GM23248 (cell line): ENCODE measurements around the gene ADORA1. TPM values are rescaled to one million over a fixed set of nuclear protein-coding genes. Genes with fewer than 3 reads are reported as not detected.

ENCODE experiments used
- DNase-seq: peaks from one replicate; pipeline ENCODE4 v3.0.0-alpha.2; 2015
- H2AFZ ChIP-seq: fragments of 200-600 bp; sonication (generic); 2 replicates; pipeline ENCODE4 v1.6.1; 2016; ENCODE audit warnings: antibody characterized with exemption
- H3F3A ChIP-seq: fragments of 200-600 bp; sonication (generic); 2 replicates; pipeline ENCODE4 v1.6.1; 2016; ENCODE audit warnings: mild to moderate bottlenecking, antibody characterized with exemption, mixed run types; ENCODE audit not compliant: insufficient read depth
- H3K27ac ChIP-seq: fragments of 200-600 bp; sonication (generic); 2 replicates; pipeline ENCODE4 v1.5.1; 2016; ENCODE audit warnings: mild to moderate bottlenecking
- H3K27me3 ChIP-seq: fragments of 200-600 bp; sonication (generic); replicated peaks from 2 replicates; pipeline ENCODE4 v1.6.1; 2016; ENCODE audit warnings: mild to moderate bottlenecking; ENCODE audit not compliant: insufficient read depth
- H3K36me3 ChIP-seq: fragments of 200-600 bp; sonication (generic); 2 replicates; pipeline ENCODE4 v1.6.1; 2016; ENCODE audit warnings: low read depth, mild to moderate bottlenecking
- H3K4me1 ChIP-seq: fragments of 200-600 bp; sonication (generic); 2 replicates; pipeline ENCODE4 v1.6.1; 2016; ENCODE audit warnings: mild to moderate bottlenecking; ENCODE audit not compliant: insufficient read depth
- H3K4me2 ChIP-seq: fragments of 200-600 bp; sonication (generic); one replicate; pipeline ENCODE4 v1.6.1; 2016; ENCODE audit warnings: mild to moderate bottlenecking; ENCODE audit not compliant: unreplicated experiment
- H3K4me3 ChIP-seq: fragments of 200-600 bp; sonication (generic); 2 replicates; pipeline ENCODE4 v1.5.1; 2016; ENCODE audit warnings: mild to moderate bottlenecking
- H3K79me2 ChIP-seq: fragments of 200-600 bp; sonication (generic); 2 replicates; pipeline ENCODE4 v1.6.1; 2016; ENCODE audit warnings: mild to moderate bottlenecking; ENCODE audit not compliant: insufficient read depth
- H3K9ac ChIP-seq: fragments of 200-600 bp; sonication (generic); 2 replicates; pipeline ENCODE4 v1.6.1; 2016; ENCODE audit warnings: mild to moderate bottlenecking
- H3K9me2 ChIP-seq: fragments of 200-600 bp; sonication (generic); 2 replicates; pipeline ENCODE4 v1.6.1; 2016; ENCODE audit warnings: mixed run types, mild to moderate bottlenecking, moderate library complexity; ENCODE audit not compliant: insufficient read depth
- H3K9me3 ChIP-seq: fragments of 200-600 bp; sonication (generic); one replicate; pipeline ENCODE4 v1.6.1; 2017; ENCODE audit warnings: low read depth
- H4K20me1 ChIP-seq: fragments of 200-600 bp; sonication (generic); 2 replicates; pipeline ENCODE4 v1.6.0; 2016; ENCODE audit not compliant: insufficient read depth
- EZH2 ChIP-seq: fragments of 200-600 bp; sonication (generic); IDR thresholded peaks from 2 replicates; pipeline ENCODE4 v1.6.1; 2018; ENCODE audit warnings: antibody characterized with exemption, mild to moderate bottlenecking; ENCODE audit not compliant: insufficient read depth, poor library complexity, severe bottlenecking
- EZH2phosphoT487 ChIP-seq: fragments of 200-600 bp; sonication (generic); IDR thresholded peaks from 2 replicates; pipeline ENCODE4 v1.6.1; 2018; ENCODE audit warnings: antibody characterized with exemption, moderate library complexity, mild to moderate bottlenecking, low read depth; ENCODE audit not compliant: insufficient read depth
- WGBS, 2 experiments: methylation state at CpG; one replicate each; pipeline ENCODE4 v1.1.6; 2015 to 2017; ENCODE audit warnings: low lambda C conversion rate in 2 of 2, low coverage in 1 of 2; ENCODE audit errors: missing lambda C conversion rate in 2 of 2; 5-methylcytosine and 5-hydroxymethylcytosine counted together
- in situ Hi-C: fragments of 300-500 bp; cut with MboI; formaldehyde crosslinking; loops from 2 replicates; pipeline ENCODE4 v1.15.0; 2020
- polyA plus RNA-seq: library from polyadenylated mRNA; unstranded; fragments of >200 nt; fragmentation: Nextera tagmentation; extraction: Ambion mirVana; gene quantifications from 2 replicates; pipeline ENCODE4 v1.2.1, GENCODE V29; 2016
- total RNA-seq: library from RNA; depleted of rRNA; stranded (reverse); fragments of >200 nt; shearing (Covaris generic); gene quantifications from 2 replicates; pipeline ENCODE4 v1.2.3, GENCODE V29; 2014

Gene ADORA1
- total and polyA plus RNA-seq, 2 experiments from 2014 or later = 2.2 to 5.8 TPM

GRCh38 chr1:203199481-203199815 lies 71.9 kb downstream of the ADORA1 start:
- peak overlapping the region; percentile 32 for H3K4me2 ChIP-seq
- H3K27me3 ChIP-seq = no peaks in the 10 kb centered on the region
- peaks cover 67% of the 10 kb centered on the region for H3K4me1 ChIP-seq
- H3K9ac ChIP-seq = 0 out of 2 replicates have a peak overlapping the region, but pooled peaks have one; percentile 4
- 80 to 86% methylated on average over 6 of the region's 6 CpGs for WGBS, 2 experiments
- H3K36me3 ChIP-seq = no peaks in the 10 kb centered on the region
- in situ Hi-C loops = no loop called here
- H3K79me2 ChIP-seq = no peaks in the 10 kb centered on the region
- no peak overlapping the region for H2AFZ ChIP-seq
- peaks cover 51% of the 10 kb centered on the region for H3F3A ChIP-seq
- H3K27ac ChIP-seq = peak overlapping the region; percentile 81
- H3K9me3 ChIP-seq = no peaks in the 10 kb centered on the region
- H3K4me3 ChIP-seq = no peak overlapping the region
- no peaks in the 10 kb centered on the region for H3K9me2 ChIP-seq
- TF ChIP-seq EZH2 (no peak), EZH2phosphoT487 (no peak)
- no peaks in the 10 kb centered on the region for H4K20me1 ChIP-seq
- DNase-seq = no peak

GRCh38 chr1:203199816-203200571 lies 72.5 kb downstream of the ADORA1 start:
- Histone ChIP-seq H3F3A (peaks cover 51% of the 10 kb centered on the region), H3K4me1 (peaks cover 67% of the 10 kb centered on the region), H3K27ac (peak overlapping the region; percentile 81), H2AFZ (peak overlapping the region; percentile 15; the same call in 1 of the 2 replicates), H3K9me3 (no peaks in the 10 kb centered on the region), H3K9ac (peak overlapping the region; percentile 32), H3K36me3 (no peaks in the 10 kb centered on the region), H3K27me3 (no peaks in the 10 kb centered on the region), H3K4me3 (0 out of 2 replicates have a peak overlapping the region, but pooled peaks have one; percentile 20), H3K4me2 (peak overlapping the region; percentile 32), H4K20me1 (no peaks in the 10 kb centered on the region), H3K9me2 (no peaks in the 10 kb centered on the region), H3K79me2 (no peaks in the 10 kb centered on the region)
- 21% methylated on average over 8 of the region's 8 CpGs for WGBS, 2 experiments
- in situ Hi-C loops = no loop called here
- TF ChIP-seq EZH2 (no peak), EZH2phosphoT487 (no peak)
- peak; percentile 90 for DNase-seq

- Histone ChIP-seq H3K27me3 (no peaks in the 10 kb centered on the region), H2AFZ (no peak overlapping the region; the same call in 1 of the 2 replicates), H3K9me2 (no peaks in the 10 kb centered on the region), H3K4me2 (no peak overlapping the region), H4K20me1 (no peaks in the 10 kb centered on the region), H3K4me3 (no peak overlapping the region), H3K9ac (no peak overlapping the region), H3F3A (peaks cover 51% of the 10 kb centered on the region), H3K4me1 (peaks cover 67% of the 10 kb centered on the region), H3K36me3 (no peaks in the 10 kb centered on the region), H3K27ac (peak overlapping the region; percentile 81), H3K9me3 (no peaks in the 10 kb centered on the region), H3K79me2 (no peaks in the 10 kb centered on the region)
- 78 to 90% methylated on average over 1 of the region's 1 CpG for WGBS, 2 experiments
- in situ Hi-C loops = no loop called here
- no peak for DNase-seq
- TF ChIP-seq EZH2 (no peak), EZH2phosphoT487 (no peak)
These were observed 73.4 kb downstream of the ADORA1 start for GRCh38 chr1:203200916-203201315.

- DNase-seq = no peak
- Histone ChIP-seq H3K27me3 (no peaks in the 10 kb centered on the region), H3K9ac (no peak overlapping the region), H3F3A (peaks cover 51% of the 10 kb centered on the region), H3K4me2 (no peak overlapping the region), H4K20me1 (no peaks in the 10 kb centered on the region), H3K9me3 (no peaks in the 10 kb centered on the region), H3K4me1 (peaks cover 59% of the 10 kb centered on the region), H3K4me3 (no peak overlapping the region), H3K36me3 (no peaks in the 10 kb centered on the region), H2AFZ (no peak overlapping the region), H3K27ac (no peak overlapping the region), H3K9me2 (no peaks in the 10 kb centered on the region), H3K79me2 (no peaks in the 10 kb centered on the region)
- WGBS, 2 experiments = 74% methylated on average over 10 of the region's 10 CpGs
- in situ Hi-C loops = no loop called here
- TF ChIP-seq EZH2 (no peak), EZH2phosphoT487 (no peak)
These were observed 74.1 kb downstream of the ADORA1 start for GRCh38 chr1:203201516-203202205.
